ENCODE measurements around the gene RBFOX2. TPM values are rescaled to one million over a fixed set of nuclear protein-coding genes. Genes with fewer than 3 reads are reported as not detected.

The RBFOX2 gene
- total and polyA plus RNA-seq, 2 donors (not counting 1 experiment from before 2014, with no cell fraction given), result not detected

DNA sequence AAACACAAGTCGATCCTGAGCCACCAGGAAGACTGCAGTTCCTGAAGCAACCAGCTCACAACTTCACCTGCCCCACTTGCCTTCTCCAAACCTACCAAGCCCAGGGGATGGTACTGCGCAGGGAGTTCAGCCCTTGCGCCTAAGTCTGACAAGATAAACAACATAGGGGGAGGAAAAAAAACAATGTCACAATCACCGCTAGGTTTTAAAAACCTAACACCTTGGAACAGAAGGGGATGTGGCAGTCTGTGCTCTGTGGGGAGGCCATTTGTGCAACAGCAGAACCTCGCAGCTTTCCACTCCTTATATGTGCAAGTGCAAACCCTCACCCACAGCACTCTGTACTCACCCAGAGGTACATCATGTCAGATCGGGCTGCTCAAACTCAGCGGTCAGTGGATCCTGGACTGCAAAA lies 134.2 kb downstream of the RBFOX2 start:
- TF ChIP-seq EZH2 (IDR thresholded peaks at IDR 0.05; ENCODE audit: borderline replicate concordance, insufficient read depth, low read depth, low read length, poor library complexity, severe bottlenecking), result no peak
- TF ChIP-seq, protein P1, sequence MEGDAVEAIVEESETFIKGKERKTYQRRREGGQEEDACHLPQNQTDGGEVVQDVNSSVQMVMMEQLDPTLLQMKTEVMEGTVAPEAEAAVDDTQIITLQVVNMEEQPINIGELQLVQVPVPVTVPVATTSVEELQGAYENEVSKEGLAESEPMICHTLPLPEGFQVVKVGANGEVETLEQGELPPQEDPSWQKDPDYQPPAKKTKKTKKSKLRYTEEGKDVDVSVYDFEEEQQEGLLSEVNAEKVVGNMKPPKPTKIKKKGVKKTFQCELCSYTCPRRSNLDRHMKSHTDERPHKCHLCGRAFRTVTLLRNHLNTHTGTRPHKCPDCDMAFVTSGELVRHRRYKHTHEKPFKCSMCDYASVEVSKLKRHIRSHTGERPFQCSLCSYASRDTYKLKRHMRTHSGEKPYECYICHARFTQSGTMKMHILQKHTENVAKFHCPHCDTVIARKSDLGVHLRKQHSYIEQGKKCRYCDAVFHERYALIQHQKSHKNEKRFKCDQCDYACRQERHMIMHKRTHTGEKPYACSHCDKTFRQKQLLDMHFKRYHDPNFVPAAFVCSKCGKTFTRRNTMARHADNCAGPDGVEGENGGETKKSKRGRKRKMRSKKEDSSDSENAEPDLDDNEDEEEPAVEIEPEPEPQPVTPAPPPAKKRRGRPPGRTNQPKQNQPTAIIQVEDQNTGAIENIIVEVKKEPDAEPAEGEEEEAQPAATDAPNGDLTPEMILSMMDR (IDR thresholded peaks at IDR 0.05), result no peak
- intact Hi-C loops (cut with micrococcal nuclease), result no loop called here
- DNase-seq, result no peak
- Mint-ChIP-seq H3K9me3 (ENCODE audit: insufficient read depth) (no peaks in the 10 kb centered on the region), H3K27me3 (peaks cover 31% of the 10 kb centered on the region), H3K4me1 (no peaks in the 10 kb centered on the region), H3K4me3 (no peak overlapping the region), H3K27ac (no peak overlapping the region)
- Histone ChIP-seq H3K4me3 (ENCODE audit: control extremely low read depth in 1 of 5, extremely low read depth in 1 of 5, insufficient read depth in 1 of 5, low read depth in 2 of 5, low read length in 4 of 5) (no peak overlapping the region), H3K27ac (ENCODE audit: low read length in 2 of 2) (no peak overlapping the region), H3K36me3 (replicated peaks in 1 of 2; ENCODE audit: control extremely low read depth in 1 of 2, control insufficient read depth in 1 of 2, extremely low read depth in 1 of 2, insufficient read depth in 2 of 2, low read length in 1 of 2) (no peaks in the 10 kb centered on the region), H3K79me2 (ENCODE audit: control insufficient read depth, insufficient read depth, low read length) (no peaks in the 10 kb centered on the region), H3K9ac (ENCODE audit: low read length) (no peak overlapping the region), H2AFZ (ENCODE audit: insufficient read depth, low read depth, low read length, poor library complexity, severe bottlenecking) (no peak overlapping the region), H3K27me3 (replicated peaks in 1 of 4; ENCODE audit: control extremely low read depth in 1 of 4, control insufficient read depth in 3 of 4, insufficient read depth in 4 of 4, low read length in 3 of 4) (peaks cover 0 to 8% (median 2%) of the 10 kb centered on the region in 4 experiments), H3K4me2 (replicated peaks; ENCODE audit: low read depth, low read length, poor library complexity, severe bottlenecking) (no peak overlapping the region), H3K9me3 (ENCODE audit: control extremely low read depth in 1 of 3, control insufficient read depth in 2 of 3, insufficient read depth in 1 of 3, low read length in 2 of 3) (no peaks in the 10 kb centered on the region), H3K4me1 (ENCODE audit: control insufficient read depth in 2 of 2, insufficient read depth in 2 of 2, low read length in 2 of 2) (no peaks in the 10 kb centered on the region), H4K20me1 (ENCODE audit: control insufficient read depth, insufficient read depth, low read length, poor library complexity, severe bottlenecking) (no peaks in the 10 kb centered on the region)
- POLR2A ChIA-PET, result no interaction called here
- 71% methylated on average over 2 of the region's 7 CpGs for WGBS (ENCODE audit: insufficient coverage)
- CTCF ChIA-PET, result no interaction called here
- no peak for ATAC-seq (ENCODE audit: low read depth)

DNA sequence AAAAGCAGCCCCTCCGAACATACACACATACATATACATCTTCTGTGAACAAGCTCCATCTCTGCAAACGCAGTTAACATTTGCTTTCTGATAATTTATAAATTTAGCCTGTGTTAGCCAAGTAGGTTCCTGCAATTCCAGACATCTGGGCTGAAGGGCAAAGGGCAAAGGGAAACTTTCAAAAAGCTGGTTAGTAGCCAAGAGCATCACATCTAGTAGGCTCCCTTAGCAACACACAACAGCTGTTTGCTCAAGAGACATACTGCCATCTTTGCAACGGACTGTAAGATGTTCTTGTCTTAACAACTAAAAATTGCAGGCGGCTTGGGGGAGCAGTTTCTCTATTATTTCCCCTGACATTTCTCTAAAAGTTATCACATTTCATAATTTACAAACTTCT lies 134.9 kb downstream of the RBFOX2 start:
- no peaks in the 10 kb centered on the region for H3K4me1 ChIP-seq (ENCODE audit: control insufficient read depth in 2 of 2, insufficient read depth in 2 of 2, low read length in 2 of 2)
- no peak overlapping the region for H3K4me2 ChIP-seq (replicated peaks; ENCODE audit: low read depth, low read length, poor library complexity, severe bottlenecking)
- H4K20me1 ChIP-seq (ENCODE audit: control insufficient read depth, insufficient read depth, low read length, poor library complexity, severe bottlenecking), result no peaks in the 10 kb centered on the region
- H2AFZ ChIP-seq (ENCODE audit: insufficient read depth, low read depth, low read length, poor library complexity, severe bottlenecking), result no peak overlapping the region
- peaks cover 36% of the 10 kb centered on the region for H3K27me3 Mint-ChIP-seq
- H3K27me3 ChIP-seq (replicated peaks in 1 of 4; ENCODE audit: control extremely low read depth in 1 of 4, control insufficient read depth in 3 of 4, insufficient read depth in 4 of 4, low read length in 3 of 4), result peaks cover 0 to 8% (median 2%) of the 10 kb centered on the region in 4 experiments
- H3K36me3 ChIP-seq (replicated peaks in 1 of 2; ENCODE audit: control extremely low read depth in 1 of 2, control insufficient read depth in 1 of 2, extremely low read depth in 1 of 2, insufficient read depth in 2 of 2, low read length in 1 of 2), result no peaks in the 10 kb centered on the region
- CTCF ChIA-PET, result no interaction called here
- H3K9me3 Mint-ChIP-seq (ENCODE audit: insufficient read depth), result no peaks in the 10 kb centered on the region
- no peak for ATAC-seq (ENCODE audit: low read depth)
- no peak overlapping the region for H3K4me3 Mint-ChIP-seq
- no peak for TF ChIP-seq EZH2 (IDR thresholded peaks at IDR 0.05; ENCODE audit: borderline replicate concordance, insufficient read depth, low read depth, low read length, poor library complexity, severe bottlenecking)
- TF ChIP-seq, protein P1 (IDR thresholded peaks at IDR 0.05), result no peak
- H3K27ac ChIP-seq (ENCODE audit: low read length in 2 of 2), result no peak overlapping the region
- POLR2A ChIA-PET, result no interaction called here
- DNase-seq, result no peak
- H3K4me3 ChIP-seq (ENCODE audit: control extremely low read depth in 1 of 5, extremely low read depth in 1 of 5, insufficient read depth in 1 of 5, low read depth in 2 of 5, low read length in 4 of 5), result no peak overlapping the region
- no peaks in the 10 kb centered on the region for H3K79me2 ChIP-seq (ENCODE audit: control insufficient read depth, insufficient read depth, low read length)
- H3K4me1 Mint-ChIP-seq, result no peaks in the 10 kb centered on the region
- WGBS (ENCODE audit: insufficient coverage), result no CpG with 5 or more reads among the region's 4 CpGs
- no peak overlapping the region for H3K27ac Mint-ChIP-seq
- intact Hi-C loops (cut with micrococcal nuclease), result no loop called here
- no peaks in the 10 kb centered on the region for H3K9me3 ChIP-seq (ENCODE audit: control extremely low read depth in 1 of 3, control insufficient read depth in 2 of 3, insufficient read depth in 1 of 3, low read length in 2 of 3)
- H3K9ac ChIP-seq (ENCODE audit: low read length), result no peak overlapping the region

All from B cell (primary cell).